T-helper 17 cell (primary cell): ENCODE data around the gene SLC4A7. TPM values are rescaled to one million over a fixed set of nuclear protein-coding genes. Genes with fewer than 3 reads are reported as not detected.
"Not testable (repeated sequence)": the region's sequence is repeated elsewhere in the genome, so short reads cannot be mapped to it uniquely, and the experiment has no call there.

Experiments
- ATAC-seq: fragments of 150-1000 bp; cut with Tn5 transposase; 2 replicates; pipeline ENCODE4 v1.10.0; 2021; ENCODE audit warnings: mild to moderate bottlenecking, moderate library complexity
- DNase-seq, 3 donors: peaks; one replicate each; pipeline versions ENCODE4 v3.0.0 to v3.0.0-alpha.2; 2020 to 2021
- H3K9me3 ChIP-seq: one replicate; pipeline ENCODE4 v1.7.0; 2013; ENCODE audit warnings: low read length, mild to moderate bottlenecking; ENCODE audit not compliant: control insufficient read depth, poor library complexity, severe bottlenecking
- H3K27ac Mint-ChIP-seq: one replicate; pipeline ENCODE4 v1.8.0; 2022; ENCODE audit warnings: mild to moderate bottlenecking, moderate library complexity, mixed read lengths
- H3K27me3 Mint-ChIP-seq: one replicate; pipeline ENCODE4 v1.8.0; 2022; ENCODE audit warnings: mixed read lengths
- H3K36me3 Mint-ChIP-seq: one replicate; pipeline ENCODE4 v1.8.0; 2022; ENCODE audit warnings: low read depth, mixed read lengths
- H3K4me1 Mint-ChIP-seq: one replicate; pipeline ENCODE4 v1.8.0; 2022; ENCODE audit warnings: mild to moderate bottlenecking, mixed read lengths
- H3K4me3 Mint-ChIP-seq: one replicate; pipeline ENCODE4 v1.8.0; 2022; ENCODE audit warnings: mild to moderate bottlenecking, moderate library complexity, mixed read lengths
- total RNA-seq, 4 donors: library from RNA in 2 of 4; stranded (reverse) in 2 of 4; gene quantifications; one replicate each; pipeline ENCODE4 v1.2.3 and lab custom pipeline; 2022 to 2026

Gene SLC4A7
- total RNA-seq, 2 donors from 2014 or later: 63.9 to 67.3 TPM

- Mint-ChIP-seq H3K27me3 (no peaks in the 10 kb centered on the region), H3K27ac (no peak overlapping the region), H3K4me1 (peaks cover 5% of the 10 kb centered on the region), H3K4me3 (no peak overlapping the region), H3K36me3 (peaks cover 6% of the 10 kb centered on the region)
- no peak for DNase-seq
- no peaks in the 10 kb centered on the region for H3K9me3 ChIP-seq
- no peak for ATAC-seq
Measured at GRCh38 chr3:27335571-27335970, 148.6 kb downstream of the SLC4A7 start.

GRCh38 chr3:27333843-27334242, 150.3 kb downstream of the SLC4A7 start:
- no peaks in the 10 kb centered on the region for H3K9me3 ChIP-seq
- Mint-ChIP-seq H3K4me3 (no peak overlapping the region), H3K27me3 (no peaks in the 10 kb centered on the region), H3K36me3 (peaks cover 6% of the 10 kb centered on the region), H3K4me1 (no peaks in the 10 kb centered on the region), H3K27ac (no peak overlapping the region)
- ATAC-seq (no peak), DNase-seq (no peak)

GRCh38 chr3:27328982-27329762, 155.0 kb downstream of the SLC4A7 start:
- not testable (repeated sequence) for H3K9me3 ChIP-seq, H3K4me3 Mint-ChIP-seq, DNase-seq, ATAC-seq, H3K27me3 Mint-ChIP-seq, H3K27ac Mint-ChIP-seq, H3K4me1 Mint-ChIP-seq, H3K36me3 Mint-ChIP-seq

GRCh38 chr3:27326629-27327545, 157.3 kb downstream of the SLC4A7 start:
- DNase-seq (no peak), ATAC-seq (no peak)
- H3K9me3 ChIP-seq: no peaks in the 10 kb centered on the region
- H3K4me1 Mint-ChIP-seq: no peaks in the 10 kb centered on the region
- no peak overlapping the region for H3K4me3 Mint-ChIP-seq
- H3K27me3 Mint-ChIP-seq: no peaks in the 10 kb centered on the region
- no peak overlapping the region for H3K27ac Mint-ChIP-seq
- H3K36me3 Mint-ChIP-seq: no peaks in the 10 kb centered on the region

GRCh38 chr3:27326202-27326601, 158.0 kb downstream of the SLC4A7 start:
- ATAC-seq (no peak), DNase-seq (no peak)
- Mint-ChIP-seq H3K27ac (no peak overlapping the region), H3K4me3 (no peak overlapping the region), H3K27me3 (no peaks in the 10 kb centered on the region), H3K36me3 (no peaks in the 10 kb centered on the region), H3K4me1 (no peaks in the 10 kb centered on the region)
- H3K9me3 ChIP-seq: no peaks in the 10 kb centered on the region

- Mint-ChIP-seq H3K36me3 (no peaks in the 10 kb centered on the region), H3K4me3 (no peak overlapping the region), H3K4me1 (no peaks in the 10 kb centered on the region), H3K27ac (no peak overlapping the region), H3K27me3 (no peaks in the 10 kb centered on the region)
- H3K9me3 ChIP-seq: no peaks in the 10 kb centered on the region
- no peak for DNase-seq
- no peak for ATAC-seq
Measured at GRCh38 chr3:27325419-27325818, 158.8 kb downstream of the SLC4A7 start.

- ATAC-seq (no peak), DNase-seq (no peak)
- H3K4me1 Mint-ChIP-seq: no peaks in the 10 kb centered on the region
- no peaks in the 10 kb centered on the region for H3K9me3 ChIP-seq
- no peak overlapping the region for H3K27ac Mint-ChIP-seq
- no peaks in the 10 kb centered on the region for H3K27me3 Mint-ChIP-seq
- H3K4me3 Mint-ChIP-seq: no peak overlapping the region
- H3K36me3 Mint-ChIP-seq: peaks cover 1% of the 10 kb centered on the region
Measured at GRCh38 chr3:27324686-27325085, 159.5 kb downstream of the SLC4A7 start.

GRCh38 chr3:27323087-27323570, 161.1 kb downstream of the SLC4A7 start:
- H3K9me3 ChIP-seq: no peaks in the 10 kb centered on the region
- Mint-ChIP-seq H3K4me1 (peaks cover 3% of the 10 kb centered on the region), H3K27me3 (no peaks in the 10 kb centered on the region), H3K4me3 (no peak overlapping the region), H3K27ac (no peak overlapping the region), H3K36me3 (peaks cover 5% of the 10 kb centered on the region)
- no peak for ATAC-seq
- DNase-seq: no peak

Other genes starting within 250 kb of the SLC4A7 start
- gene NEK10, start 115.0 kb downstream of the SLC4A7 start, total RNA-seq: 1 to 10 TPM; 1.7 to 2.3 TPM
- 1 to 10 TPM in 1 of 2 donors, under 1 TPM in 1; 0.55 to 1.1 TPM for gene EOMES, start 237.9 kb upstream of the SLC4A7 start, total RNA-seq